GM23338 (cell line): ENCODE results near the gene KRTAP10-12.

Experiments used
- CTCF ChIP-seq, 2 experiments: fragments of 200-600 bp in 1 of 2; sonication (generic) in 1 of 2; conservative IDR thresholded peaks; 2 replicates each; pipeline versions ENCODE4 v1.5.1 to v1.6.1; 2016 to 2017; ENCODE audit warnings: antibody characterized with exemption in 2 of 2, low read depth in 2 of 2, mild to moderate bottlenecking in 2 of 2, moderate library complexity in 1 of 2
- EZH2 ChIP-seq: fragments of 200-600 bp; sonication (generic); IDR thresholded peaks from one replicate; pipeline ENCODE4 v1.8.0; 2017; ENCODE audit warnings: antibody characterized with exemption, mild to moderate bottlenecking, low read depth; ENCODE audit not compliant: unreplicated experiment
- EZH2phosphoT487 ChIP-seq: fragments of 200-600 bp; sonication (generic); IDR thresholded peaks from one replicate; pipeline ENCODE4 v1.8.1; 2018; ENCODE audit warnings: antibody characterized with exemption; ENCODE audit not compliant: unreplicated experiment
- NANOG ChIP-seq: IDR thresholded peaks from 2 replicates; pipeline ENCODE4 v1.6.1; 2016; ENCODE audit warnings: antibody characterized with exemption, borderline replicate concordance
- POLR2AphosphoS5 ChIP-seq: IDR thresholded peaks from 2 replicates; pipeline ENCODE4 v1.6.1; 2016; ENCODE audit warnings: antibody characterized with exemption, low read depth
- REST ChIP-seq: IDR thresholded peaks from one replicate; pipeline ENCODE4 v1.6.1; 2018; ENCODE audit warnings: antibody characterized with exemption; ENCODE audit not compliant: unreplicated experiment

- TF ChIP-seq CTCF (conservative IDR thresholded peaks at IDR 0.05; ENCODE audit: low read depth in 2 of 2) (no peak), EZH2phosphoT487 (no peak), POLR2AphosphoS5 (no peak), EZH2 (no peak), NANOG (no peak), REST (no peak)
Measured at GRCh38 chr21:44708866-44709425, 12.0 kb downstream of the KRTAP10-12 start.
